ENCODE data around the gene DISP2.

DISP2 gene

DNA sequence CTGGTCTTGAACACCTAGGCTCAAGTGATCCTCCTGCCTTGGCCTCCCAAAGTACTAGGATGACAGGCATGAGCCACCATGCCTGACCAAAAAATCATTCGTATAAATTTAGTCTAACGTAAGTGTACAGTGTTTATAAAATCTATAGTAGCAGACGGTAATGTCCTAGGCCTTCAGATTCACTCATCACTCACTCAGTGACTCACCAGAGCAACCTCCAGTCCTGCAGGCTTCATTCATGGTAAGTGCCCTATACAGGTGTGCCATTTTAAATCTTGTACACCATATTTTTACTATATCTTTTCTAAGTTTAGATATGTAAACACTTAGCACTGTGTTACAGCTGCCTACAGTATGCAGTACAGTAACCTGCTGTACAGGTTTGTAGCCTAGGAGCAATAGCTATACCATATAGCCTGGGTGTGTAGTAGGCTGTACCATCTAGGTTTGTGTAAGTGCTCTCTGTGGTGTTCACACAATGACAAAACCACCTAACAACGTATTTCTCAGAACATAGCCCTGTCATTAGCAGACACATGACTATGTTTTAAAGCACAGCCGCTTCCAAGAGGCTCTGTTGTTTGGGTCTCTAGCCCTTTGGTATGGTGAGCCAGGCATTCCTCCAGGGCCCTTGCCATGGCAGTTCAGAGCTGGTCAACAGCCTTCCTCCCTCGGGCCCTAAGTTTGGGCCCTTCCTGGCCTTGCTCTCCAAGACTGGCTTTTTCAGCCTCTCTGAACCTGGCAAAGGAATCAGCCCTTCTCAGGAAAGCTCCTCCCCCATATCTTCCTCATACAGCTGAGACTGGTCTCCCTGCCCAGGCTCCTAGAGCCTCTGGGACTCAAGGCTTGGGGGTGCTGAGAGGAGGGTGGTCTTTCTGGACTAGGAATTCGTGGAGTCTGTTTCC is 15.4 kb upstream of the DISP2 start:
- no peak for DNase-seq

GRCh38 chr15:40343512-40343911 is 14.5 kb upstream of the DISP2 start:
- DNase-seq = no peak

DNA sequence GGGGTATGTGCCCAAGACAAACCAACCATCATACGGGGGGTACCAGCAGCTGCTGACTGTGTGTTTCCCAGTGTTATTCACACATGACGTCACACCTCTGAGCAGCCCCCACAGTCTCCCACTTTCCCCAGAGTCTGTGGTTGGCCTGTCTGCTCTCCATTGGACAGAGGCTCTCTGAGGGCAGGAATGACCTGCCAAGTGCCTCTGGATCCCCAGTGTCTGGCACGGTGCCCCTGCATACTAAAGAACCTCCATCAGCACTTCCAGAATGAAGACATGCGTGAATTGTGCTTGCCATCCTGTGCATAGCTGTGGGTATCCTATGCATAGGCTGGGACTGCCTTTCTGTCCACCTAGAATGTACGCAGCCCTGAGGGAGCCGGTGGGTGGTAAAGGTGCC is 13.8 kb upstream of the DISP2 start:
- no peak for DNase-seq

DNA sequence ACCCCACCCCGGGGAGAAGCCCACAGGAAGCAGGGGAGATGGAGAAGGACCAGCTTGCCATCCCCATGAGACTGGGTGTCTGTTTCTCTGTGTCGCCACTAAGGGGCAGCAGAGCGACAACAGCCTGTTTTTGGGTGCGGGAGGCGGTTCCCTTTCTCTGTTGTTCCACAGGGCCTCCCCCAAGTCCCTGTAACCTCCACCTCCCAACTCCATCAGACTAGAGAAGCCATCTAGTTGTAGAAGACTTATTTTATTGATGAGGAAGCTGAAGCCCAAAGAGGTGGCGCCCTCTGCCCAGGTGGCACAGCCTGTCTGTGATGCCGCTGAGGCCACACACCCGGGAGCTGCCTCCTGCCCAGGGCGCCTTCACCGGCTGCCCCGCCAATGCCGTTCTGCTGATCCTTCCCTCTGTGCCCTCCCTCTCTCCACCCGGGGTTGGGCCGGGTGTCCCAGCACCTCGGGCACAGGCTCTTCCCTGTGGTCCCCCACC is 13.3 kb upstream of the DISP2 start:
- DNase-seq = peak; percentile 59

- DNase-seq = no peak
Observed at GRCh38 chr15:40345225-40345866, 12.7 kb upstream of the DISP2 start.

DNA sequence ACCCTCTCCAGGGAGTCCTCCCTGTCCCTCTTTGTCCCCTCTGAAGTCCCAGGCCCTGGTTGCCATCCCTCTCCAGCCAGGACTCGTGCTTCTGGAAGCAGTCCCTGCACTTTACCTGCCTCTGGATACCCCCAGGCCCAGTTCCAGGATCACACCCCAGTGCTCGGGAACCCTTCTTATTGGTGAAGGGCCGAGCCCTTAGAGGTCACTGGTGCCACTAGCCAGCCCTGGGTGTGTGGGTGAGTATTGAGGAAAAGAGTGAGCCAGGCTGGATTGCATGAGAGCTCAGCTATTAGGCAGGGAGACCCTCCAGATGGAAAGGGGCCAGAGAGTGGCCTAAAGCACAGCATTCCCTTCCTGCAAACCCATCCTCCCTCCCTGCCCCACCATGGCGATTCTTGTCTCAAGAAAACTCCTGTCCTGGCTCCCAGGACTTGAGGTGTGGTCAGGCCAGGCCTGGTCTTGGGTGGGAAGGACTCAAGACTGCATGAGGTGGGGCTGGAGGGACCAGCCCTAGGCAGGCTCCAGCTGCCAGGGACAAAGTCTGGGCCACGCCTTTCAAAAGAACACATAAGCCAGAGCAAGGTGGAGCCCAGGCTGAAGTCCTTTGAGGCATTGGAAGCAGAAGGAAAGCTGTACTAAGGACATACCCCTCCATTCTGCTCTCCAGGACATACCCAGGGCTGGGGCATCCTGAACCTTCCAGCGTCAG is 12.0 kb upstream of the DISP2 start:
- DNase-seq = no peak

DNA sequence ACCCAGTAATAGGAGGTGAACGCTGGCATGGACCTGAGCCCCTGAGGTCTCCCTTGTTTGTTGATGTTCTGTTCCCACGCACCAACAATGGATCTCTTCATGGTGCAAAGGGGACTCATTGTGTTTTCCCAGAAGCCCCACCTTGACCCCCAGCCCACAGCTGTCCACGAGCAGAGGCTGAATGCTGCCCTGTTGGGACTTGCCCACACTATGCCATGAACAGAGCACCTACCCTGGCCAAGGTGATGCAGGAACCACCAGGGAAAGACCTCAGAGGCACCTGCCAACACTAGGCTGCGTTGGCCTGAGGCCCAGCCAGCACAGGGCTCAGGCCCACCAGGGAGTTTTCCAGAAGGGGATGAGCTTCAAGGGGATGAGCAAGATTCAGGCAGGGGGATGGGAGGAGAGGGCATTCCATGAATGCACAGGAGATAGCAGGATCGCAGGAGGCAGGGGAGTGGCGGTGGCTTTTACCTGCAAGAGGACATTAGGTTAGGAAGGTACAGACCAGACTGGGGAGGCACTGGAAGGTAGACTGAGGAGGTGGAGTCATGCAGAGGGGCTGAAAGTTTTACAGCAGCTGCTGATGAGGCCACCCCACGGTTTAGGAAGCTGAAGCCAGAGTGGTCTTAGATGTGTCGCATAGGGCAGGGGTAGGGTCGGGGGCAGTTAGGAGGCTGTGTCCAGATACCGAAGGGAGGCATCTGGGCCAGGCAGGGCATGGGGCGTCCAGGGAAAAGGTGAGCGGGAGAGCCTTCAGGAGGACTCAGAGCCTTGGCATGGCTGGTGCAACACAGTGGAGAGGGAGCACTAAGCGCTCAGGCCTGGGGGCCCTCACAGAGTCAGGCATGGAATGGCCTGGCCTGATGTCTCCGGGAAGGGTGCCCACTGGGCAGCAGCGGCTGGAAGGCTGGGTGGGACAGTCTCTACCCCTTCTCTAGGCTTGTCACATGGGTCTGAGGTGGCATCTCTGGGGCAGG is 11.2 kb upstream of the DISP2 start:
- DNase-seq = no peak

GRCh38 chr15:40347559-40348473 is 10.2 kb upstream of the DISP2 start:
- DNase-seq = no peak

- no peak for DNase-seq
Observed at GRCh38 chr15:40348474-40348870, 9.5 kb upstream of the DISP2 start.

- DNase-seq = no peak
Observed at GRCh38 chr15:40349163-40349562, 8.9 kb upstream of the DISP2 start.

GRCh38 chr15:40352281-40352901 is 5.6 kb upstream of the DISP2 start:
- DNase-seq = no peak

- no peak for DNase-seq
Observed at GRCh38 chr15:40353697-40354096, 4.3 kb upstream of the DISP2 start.

- no peak for DNase-seq
Observed at GRCh38 chr15:40354408-40355171, 3.4 kb upstream of the DISP2 start.

- no peak for DNase-seq
Observed at GRCh38 chr15:40355976-40356585, 1.9 kb upstream of the DISP2 start.

- DNase-seq = no peak
Observed at GRCh38 chr15:40357246-40357645, 773 bp upstream of the DISP2 start.

GRCh38 chr15:40358471-40359353 is 693 bp downstream of the DISP2 start:
- no peak for DNase-seq

GRCh38 chr15:40360015-40360414 is 2.0 kb downstream of the DISP2 start:
- DNase-seq = no peak

- no peak for DNase-seq
Observed at GRCh38 chr15:40361640-40362039, 3.6 kb downstream of the DISP2 start.

Data from central memory CD4-positive, alpha-beta T cell (primary cell).